PFSK-1 (cell line): ENCODE data around the gene MGAT4C.

Experiments used
- FOXP2 ChIP-seq: optimal IDR thresholded peaks from 2 replicates; pipeline ENCODE3; 2011; ENCODE audit warnings: borderline replicate concordance, control low read depth, inconsistent platforms; ENCODE audit not compliant: insufficient read depth; ENCODE audit errors: extremely low read length, extremely low read depth
- POLR2AphosphoS5 ChIP-seq: IDR thresholded peaks from 2 replicates; pipeline ENCODE4 v1.6.1; 2012; ENCODE audit warnings: low read depth, mild to moderate bottlenecking, control low read depth, low read length, moderate library complexity
- SIN3A ChIP-seq: IDR thresholded peaks from 2 replicates; pipeline ENCODE4 v1.6.1; 2012; ENCODE audit warnings: mild to moderate bottlenecking, low read length, moderate library complexity, borderline replicate concordance; ENCODE audit not compliant: insufficient read depth
- TAF1 ChIP-seq: IDR thresholded peaks from 2 replicates; pipeline ENCODE4 v1.6.1; 2012; ENCODE audit warnings: low read length, control low read depth, borderline replicate concordance; ENCODE audit not compliant: insufficient read depth
- TF ChIP-seq, protein P1 (sequence below), 2 experiments: IDR thresholded peaks; 2 replicates each; pipeline versions ENCODE4 v1.6.1 to v1.8.0; 2011 to 2012; ENCODE audit warnings: low read depth in 2 of 2, low read length in 2 of 2, control low read depth in 1 of 2, inconsistent platforms in 1 of 2, mild to moderate bottlenecking in 1 of 2, moderate library complexity in 1 of 2; ENCODE audit not compliant: insufficient read depth in 1 of 2

The MGAT4C gene

DNA sequence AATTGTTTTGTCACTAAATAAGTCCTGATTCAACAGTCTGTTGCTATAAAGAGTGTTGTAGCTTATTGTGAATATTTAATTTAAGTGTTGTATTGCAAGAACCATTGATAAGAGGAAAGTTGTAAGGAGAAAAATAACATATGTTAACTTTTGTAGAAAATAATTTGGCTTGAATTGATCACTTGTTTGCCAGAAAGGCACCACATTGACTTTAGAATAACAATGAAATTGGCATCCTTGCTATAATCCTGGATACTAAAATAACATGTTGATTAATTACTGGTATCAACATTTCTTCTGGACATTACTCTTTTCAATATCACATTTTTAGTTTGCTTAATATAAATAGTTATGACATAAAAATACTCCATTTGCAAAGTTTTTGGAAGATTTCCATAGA is 159.0 kb downstream of the MGAT4C start:
- TF ChIP-seq TAF1 (no peak), FOXP2 (no peak), SIN3A (no peak)
- TF ChIP-seq, protein P1, sequence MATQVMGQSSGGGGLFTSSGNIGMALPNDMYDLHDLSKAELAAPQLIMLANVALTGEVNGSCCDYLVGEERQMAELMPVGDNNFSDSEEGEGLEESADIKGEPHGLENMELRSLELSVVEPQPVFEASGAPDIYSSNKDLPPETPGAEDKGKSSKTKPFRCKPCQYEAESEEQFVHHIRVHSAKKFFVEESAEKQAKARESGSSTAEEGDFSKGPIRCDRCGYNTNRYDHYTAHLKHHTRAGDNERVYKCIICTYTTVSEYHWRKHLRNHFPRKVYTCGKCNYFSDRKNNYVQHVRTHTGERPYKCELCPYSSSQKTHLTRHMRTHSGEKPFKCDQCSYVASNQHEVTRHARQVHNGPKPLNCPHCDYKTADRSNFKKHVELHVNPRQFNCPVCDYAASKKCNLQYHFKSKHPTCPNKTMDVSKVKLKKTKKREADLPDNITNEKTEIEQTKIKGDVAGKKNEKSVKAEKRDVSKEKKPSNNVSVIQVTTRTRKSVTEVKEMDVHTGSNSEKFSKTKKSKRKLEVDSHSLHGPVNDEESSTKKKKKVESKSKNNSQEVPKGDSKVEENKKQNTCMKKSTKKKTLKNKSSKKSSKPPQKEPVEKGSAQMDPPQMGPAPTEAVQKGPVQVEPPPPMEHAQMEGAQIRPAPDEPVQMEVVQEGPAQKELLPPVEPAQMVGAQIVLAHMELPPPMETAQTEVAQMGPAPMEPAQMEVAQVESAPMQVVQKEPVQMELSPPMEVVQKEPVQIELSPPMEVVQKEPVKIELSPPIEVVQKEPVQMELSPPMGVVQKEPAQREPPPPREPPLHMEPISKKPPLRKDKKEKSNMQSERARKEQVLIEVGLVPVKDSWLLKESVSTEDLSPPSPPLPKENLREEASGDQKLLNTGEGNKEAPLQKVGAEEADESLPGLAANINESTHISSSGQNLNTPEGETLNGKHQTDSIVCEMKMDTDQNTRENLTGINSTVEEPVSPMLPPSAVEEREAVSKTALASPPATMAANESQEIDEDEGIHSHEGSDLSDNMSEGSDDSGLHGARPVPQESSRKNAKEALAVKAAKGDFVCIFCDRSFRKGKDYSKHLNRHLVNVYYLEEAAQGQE (IDR thresholded peaks at IDR 0.05; ENCODE audit: insufficient read depth in 1 of 2, low read depth in 2 of 2, low read length in 2 of 2) = no peak

DNA sequence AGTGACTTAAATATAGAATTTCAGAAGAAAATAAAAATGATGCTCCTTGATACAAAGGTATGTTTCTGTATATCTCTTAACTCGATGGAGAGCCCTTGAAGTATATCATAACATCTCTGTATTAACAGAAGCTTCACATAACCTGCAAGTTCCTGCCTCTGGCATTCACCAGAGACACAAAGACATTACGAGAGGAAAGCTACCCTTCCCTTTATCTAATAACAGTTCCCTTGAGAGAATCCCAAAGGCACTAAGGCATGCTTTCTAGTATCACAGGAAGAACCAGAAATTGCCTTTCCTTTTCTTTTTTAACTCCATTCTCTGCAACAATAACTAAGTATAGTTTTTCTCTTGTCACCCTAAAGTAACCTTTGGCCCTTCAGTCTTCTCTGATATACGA is 164.5 kb downstream of the MGAT4C start:
- TF ChIP-seq TAF1 (no peak), POLR2AphosphoS5 (no peak), SIN3A (no peak), FOXP2 (no peak)
- TF ChIP-seq, protein P1 (IDR thresholded peaks at IDR 0.05; ENCODE audit: insufficient read depth in 1 of 2, low read depth in 2 of 2, low read length in 2 of 2) = no peak

DNA sequence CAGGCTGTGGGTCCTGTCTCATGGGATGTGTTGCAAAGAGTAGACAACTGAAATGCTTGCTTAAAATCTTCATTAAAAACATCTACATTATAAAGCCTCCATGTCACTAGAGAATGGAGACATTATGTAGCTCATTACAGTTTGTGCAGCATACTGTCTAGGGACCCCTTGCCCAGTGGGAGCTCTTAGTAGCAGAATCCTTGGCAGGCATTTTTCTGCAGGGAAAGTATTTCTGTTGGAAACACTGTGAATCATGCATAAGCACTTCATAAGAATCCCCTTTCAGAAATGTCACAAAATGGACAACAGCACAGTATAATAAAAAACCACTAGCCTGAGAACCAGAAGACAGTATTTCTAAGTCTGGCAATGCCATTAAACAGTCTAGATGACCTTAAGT is 174.3 kb downstream of the MGAT4C start:
- TF ChIP-seq FOXP2 (no peak), SIN3A (no peak), TAF1 (no peak), POLR2AphosphoS5 (no peak)
- TF ChIP-seq, protein P1 (IDR thresholded peaks at IDR 0.05; ENCODE audit: insufficient read depth in 1 of 2, low read depth in 2 of 2, low read length in 2 of 2) = no peak

DNA sequence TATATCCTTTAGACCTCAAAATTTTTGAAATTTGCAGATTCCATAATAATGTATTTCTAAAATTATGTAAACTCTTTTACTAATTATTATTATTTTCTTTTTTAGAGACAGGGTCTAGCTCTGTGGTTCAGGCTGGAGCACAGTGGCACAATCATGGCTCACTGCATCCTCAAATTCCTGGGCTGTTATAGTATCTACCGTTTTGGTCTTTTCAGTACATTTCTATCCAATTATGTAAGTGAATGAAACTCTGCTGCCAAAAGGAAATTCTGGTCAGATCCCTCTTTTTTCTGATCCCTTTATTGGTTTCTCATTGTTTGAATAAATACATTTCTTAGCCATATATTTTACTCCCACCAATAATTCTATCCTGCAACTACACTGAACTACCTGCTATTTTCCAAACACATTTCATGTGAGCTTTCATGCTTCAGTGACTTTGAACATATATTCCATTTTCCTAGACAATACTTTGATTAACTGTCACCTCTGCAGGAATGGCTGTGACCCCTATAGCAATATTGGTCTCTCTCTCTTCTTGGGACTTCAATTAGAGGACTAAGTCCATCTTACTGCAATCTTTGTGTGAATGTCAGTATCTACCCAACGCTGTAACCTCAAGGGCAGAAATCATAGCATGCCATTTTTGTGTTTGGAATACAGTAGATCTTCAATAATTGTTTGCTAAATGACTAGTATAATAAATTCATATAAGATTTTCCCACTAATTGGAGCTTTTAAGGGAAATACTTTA is 198.9 kb downstream of the MGAT4C start:
- TF ChIP-seq FOXP2 (no peak), POLR2AphosphoS5 (no peak), TAF1 (no peak), SIN3A (no peak)
- TF ChIP-seq, protein P1 (IDR thresholded peaks at IDR 0.05; ENCODE audit: insufficient read depth in 1 of 2, low read depth in 2 of 2, low read length in 2 of 2) = no peak
